SK-N-SH (cell line): Measurements from ENCODE around the gene UBE2Q1. TPM values are rescaled to one million over a fixed set of nuclear protein-coding genes. Genes with fewer than 3 reads are reported as not detected.

Experiments used
- CTCF ChIA-PET: fragments of 300-600, 350-600 bp; formaldehyde crosslinking; extraction: SDS; loops from one replicate; lab custom pipeline; 2021; lab: Yijun Ruan, JAX
- POLR2A ChIA-PET: fragments of 350-600 bp; sonication (Branson Sonifier 250); formaldehyde crosslinking; extraction: SDS; loops from one replicate; lab custom pipeline; 2020; ENCODE audit warnings: antibody characterized with exemption, inconsistent platforms; lab: Yijun Ruan, JAX
- DNase-seq: peaks from one replicate; pipeline ENCODE4 v3.0.0; 2012
- H2AFZ ChIP-seq: fragments of 200-600 bp; sonication (generic); 2 replicates; pipeline ENCODE4 v1.8.1; 2016; ENCODE audit warnings: antibody characterized with exemption, mild to moderate bottlenecking, low read depth
- H3F3A ChIP-seq: fragments of 200-600 bp; sonication (generic); replicated peaks from 2 replicates; pipeline ENCODE3; 2016; ENCODE audit warnings: antibody characterized with exemption, mild to moderate bottlenecking; ENCODE audit not compliant: insufficient read depth
- H3K27ac ChIP-seq, 2 experiments: fragments of 200-500 bp in 1 of 2; fragments of 200-600 bp in 1 of 2; sonication (Bioruptor generic) in 1 of 2; sonication (generic), shearing (Covaris generic) in 1 of 2; 2 replicates each; pipeline versions ENCODE4 v1.5.1 to v1.6.1; 2014 to 2016; ENCODE audit warnings: low read depth in 2 of 2, inconsistent platforms in 1 of 2, low read length in 1 of 2, mild to moderate bottlenecking in 1 of 2, mixed read lengths in 1 of 2
- H3K27me3 ChIP-seq: fragments of 200-600 bp; sonication (generic), shearing (Covaris generic); 2 replicates; pipeline ENCODE4 v1.6.1; 2016; ENCODE audit warnings: mixed run types; ENCODE audit not compliant: insufficient read depth
- H3K36me3 ChIP-seq, 2 experiments: fragments of 200-500 bp in 1 of 2; fragments of 200-600 bp in 1 of 2; sonication (Bioruptor generic) in 1 of 2; sonication (generic) in 1 of 2; replicated peaks in 1 of 2; 2 replicates each; pipeline versions ENCODE3 to v1.5.1; 2014 to 2016; ENCODE audit warnings: low read length in 1 of 2, mild to moderate bottlenecking in 1 of 2; ENCODE audit not compliant: insufficient read depth in 2 of 2, control insufficient read depth in 1 of 2
- H3K4me1 ChIP-seq, 2 experiments: fragments of 200-500 bp in 1 of 2; fragments of 200-600 bp in 1 of 2; sonication (Bioruptor generic) in 1 of 2; sonication (generic), shearing (Covaris generic) in 1 of 2; 2 replicates each; pipeline versions ENCODE4 v1.5.1 to v1.6.1; 2014 to 2016; ENCODE audit warnings: low read depth in 1 of 2, low read length in 1 of 2, mixed run types in 1 of 2; ENCODE audit not compliant: insufficient read depth in 2 of 2, control insufficient read depth in 1 of 2
- H3K4me2 ChIP-seq: fragments of 200-600 bp; sonication (generic), shearing (Covaris generic); 2 replicates; pipeline ENCODE4 v1.6.1; 2017; ENCODE audit warnings: mixed run types
- H3K4me3 ChIP-seq, 2 experiments: fragments of 200-500 bp in 1 of 2; fragments of 200-600 bp in 1 of 2; sonication (Bioruptor generic) in 1 of 2; sonication (generic), shearing (Covaris generic) in 1 of 2; 2 replicates each; pipeline versions ENCODE4 v1.5.1 to v1.8.1; 2014 to 2016; ENCODE audit warnings: low read depth in 2 of 2, inconsistent platforms in 1 of 2, low read length in 1 of 2, mild to moderate bottlenecking in 1 of 2, mixed read lengths in 1 of 2, moderate library complexity in 1 of 2
- H3K79me2 ChIP-seq: fragments of 200-600 bp; sonication (generic); 2 replicates; pipeline ENCODE4 v1.8.1; 2017; ENCODE audit warnings: mild to moderate bottlenecking; ENCODE audit not compliant: insufficient read depth
- H3K9ac ChIP-seq: fragments of 200-600 bp; sonication (generic); 2 replicates; pipeline ENCODE4 v1.6.1; 2017; ENCODE audit warnings: mixed run types
- H3K9me2 ChIP-seq: fragments of 200-600 bp; sonication (generic); 2 replicates; pipeline ENCODE4 v1.6.1; 2017; ENCODE audit warnings: mixed run types
- H3K9me3 ChIP-seq: fragments of 200-600 bp; sonication (generic); 2 replicates; pipeline ENCODE4 v1.6.1; 2017; ENCODE audit warnings: mixed run types, mild to moderate bottlenecking, moderate library complexity
- H4K20me1 ChIP-seq: fragments of 200-600 bp; sonication (generic); 2 replicates; pipeline ENCODE4 v1.6.1; 2017; ENCODE audit warnings: mild to moderate bottlenecking, mixed run types; ENCODE audit not compliant: insufficient read depth
- ELF1 ChIP-seq: IDR thresholded peaks from 2 replicates; pipeline ENCODE4 v1.4.0; 2012
- EP300 ChIP-seq, 2 experiments: IDR thresholded peaks; 2 replicates each; pipeline versions ENCODE4 v1.4.0 to v1.6.1; 2012; ENCODE audit warnings: borderline replicate concordance in 1 of 2, low read depth in 1 of 2, low read length in 1 of 2
- FOXM1 ChIP-seq: IDR thresholded peaks from 2 replicates; pipeline ENCODE4 v1.4.0; 2012; ENCODE audit warnings: low read depth, mild to moderate bottlenecking
- GATA2 ChIP-seq: sonication (generic); formaldehyde crosslinking; IDR thresholded peaks from 2 replicates; pipeline ENCODE4 v1.5.0; 2020; ENCODE audit warnings: mild to moderate bottlenecking, missing genetic modification reagents
- MAX ChIP-seq: IDR thresholded peaks from 2 replicates; pipeline ENCODE4 v1.4.0; 2012; ENCODE audit warnings: low read depth
- MEF2A ChIP-seq: IDR thresholded peaks from 2 replicates; pipeline ENCODE4 v1.4.0; 2012; ENCODE audit warnings: low read depth, borderline replicate concordance
- MXI1 ChIP-seq: IDR thresholded peaks from 2 replicates; pipeline ENCODE4 v1.6.1; 2012; ENCODE audit warnings: mild to moderate bottlenecking, low read depth, low read length, improper control_type of control experiment
- POLR2AphosphoS5 ChIP-seq: IDR thresholded peaks from 2 replicates; pipeline ENCODE4 v1.6.1; 2012; ENCODE audit warnings: low read depth, low read length
- RFX5 ChIP-seq: IDR thresholded peaks from 2 replicates; pipeline ENCODE4 v1.6.1; 2012; ENCODE audit warnings: mild to moderate bottlenecking, improper control_type of control experiment, low read length
- RXRA ChIP-seq: IDR thresholded peaks from 2 replicates; pipeline ENCODE4 v1.4.0; 2012; ENCODE audit warnings: low read depth, mild to moderate bottlenecking, borderline replicate concordance
- SIN3A ChIP-seq: IDR thresholded peaks from 2 replicates; pipeline ENCODE4 v1.6.1; 2012; ENCODE audit warnings: low read depth, mild to moderate bottlenecking, low read length, moderate library complexity, borderline replicate concordance
- SMC3 ChIP-seq: IDR thresholded peaks from 2 replicates; pipeline ENCODE4 v1.6.1; 2012; ENCODE audit warnings: low read depth, low read length, improper control_type of control experiment
- TCF12 ChIP-seq: IDR thresholded peaks from 2 replicates; pipeline ENCODE4 v1.4.0; 2012
- TEAD4 ChIP-seq: IDR thresholded peaks from 2 replicates; pipeline ENCODE4 v1.4.0; 2012; ENCODE audit warnings: mild to moderate bottlenecking, borderline replicate concordance; ENCODE audit not compliant: insufficient read depth
- USF1 ChIP-seq: IDR thresholded peaks from 2 replicates; pipeline ENCODE4 v1.4.0; 2012; ENCODE audit warnings: low read depth, borderline replicate concordance
- YY1 ChIP-seq: IDR thresholded peaks from 2 replicates; pipeline ENCODE4 v1.4.0; 2012; ENCODE audit warnings: low read depth, mild to moderate bottlenecking
- WGBS: methylation state at CpG from one replicate; pipeline ENCODE4 v1.1.6; 2017; ENCODE audit warnings: low lambda C conversion rate; 5-methylcytosine and 5-hydroxymethylcytosine counted together
- polyA plus RNA-seq, 3 experiments: library from polyadenylated mRNA; depleted of rRNA; stranded (reverse); fragments of >200 nt; gene quantifications; 2 replicates each; pipeline ENCODE4 v1.2.3, GENCODE V29; 2012

UBE2Q1 gene
- polyA plus RNA-seq, 1 of the 3 experiments (the other 2 are of a cell fraction), result 12.5 TPM

GRCh38 chr1:154558720-154559465, 431 bp upstream of the UBE2Q1 start (continued):
- TF ChIP-seq RXRA (no peak), POLR2AphosphoS5 (peak; percentile 66), MEF2A (no peak), ELF1 (peak; percentile 76; the same call in 1 of the 2 replicates), RFX5 (no peak), MXI1 (peak; percentile 94), MAX (peak; percentile 99), SIN3A (peak; percentile 72; the same call in 1 of the 2 replicates), YY1 (no peak), SMC3 (no peak), TEAD4 (no peak), GATA2 (CRISPR knock-in tag) (no peak), FOXM1 (no peak), EP300 (IDR thresholded peaks at IDR 0.05; ENCODE audit: borderline replicate concordance in 1 of 2, low read depth in 1 of 2, low read length in 1 of 2) (peak in 1 of 2 experiments; percentile 51; a peak in 1 of 4 replicates)

GRCh38 chr1:154557248-154557938, 1.1 kb downstream of the UBE2Q1 start:
- no peaks in the 10 kb centered on the region for H3K27me3 ChIP-seq
- H3K9ac ChIP-seq, result peak overlapping the region; percentile 83
- peak overlapping the region; percentile 87 to 94 for H3K4me3 ChIP-seq
- POLR2A ChIA-PET, result no interaction called here
- H3K9me2 ChIP-seq, result no peaks in the 10 kb centered on the region
- H3F3A ChIP-seq, result peaks cover 6% of the 10 kb centered on the region
- H3K36me3 ChIP-seq, result peaks cover 30 to 39% of the 10 kb centered on the region in 2 experiments
- H3K9me3 ChIP-seq, result no peaks in the 10 kb centered on the region
- H3K27ac ChIP-seq, result peak overlapping the region in 1 of 2 experiments; percentile 80; a peak in 1 of 4 replicates
- CTCF ChIA-PET, result interaction anchor here (0.8 to 5.4 kb wide), 5 partner anchors 11 to 78 kb away, joined by 3 to 63 read pairs (median 6); no protein-coding TSS in a partner anchor
- H4K20me1 ChIP-seq, result peaks cover 18% of the 10 kb centered on the region; the same call in 1 of the 2 replicates
- H3K4me1 ChIP-seq, result peaks cover 7 to 32% of the 10 kb centered on the region in 2 experiments; a peak in 2 of 4 replicates
- no peak for DNase-seq
- WGBS, result 4% methylated on average over 7 of the region's 7 CpGs
- H2AFZ ChIP-seq, result no peak overlapping the region
- TF ChIP-seq TEAD4 (no peak), TCF12 (no peak)
- peak overlapping the region; percentile 92 for H3K4me2 ChIP-seq
- peaks cover 39% of the 10 kb centered on the region for H3K79me2 ChIP-seq

- peak overlapping the region; percentile 92 for H3K4me2 ChIP-seq
- peaks cover 39% of the 10 kb centered on the region for H3K79me2 ChIP-seq
- peaks cover 9% of the 10 kb centered on the region for H3F3A ChIP-seq
- peaks cover 18% of the 10 kb centered on the region; the same call in 1 of the 2 replicates for H4K20me1 ChIP-seq
- 23% methylated on average over 3 of the region's 4 CpGs for WGBS
- H2AFZ ChIP-seq, result no peak overlapping the region
- TF ChIP-seq MAX (peak; percentile 62), USF1 (no peak)
- H3K9me3 ChIP-seq, result no peaks in the 10 kb centered on the region
- no peaks in the 10 kb centered on the region for H3K27me3 ChIP-seq
- no peak for DNase-seq
- peaks cover 36 to 49% of the 10 kb centered on the region in 2 experiments for H3K36me3 ChIP-seq
- no peak overlapping the region; a peak in 1 of 4 replicates for H3K27ac ChIP-seq
- ChIA-PET CTCF (interaction anchor here (1.1 to 5.4 kb wide), 5 partner anchors 10 to 461 kb away, joined by 3 to 63 read pairs (median 16); no protein-coding TSS in a partner anchor), POLR2A (no interaction called here)
- peak overlapping the region; percentile 83; the same call in 1 of the 2 replicates for H3K9ac ChIP-seq
- peaks cover 7 to 32% of the 10 kb centered on the region in 2 experiments; a peak in 2 of 4 replicates for H3K4me1 ChIP-seq
- H3K4me3 ChIP-seq, result peak overlapping the region; percentile 87 to 94
- H3K9me2 ChIP-seq, result no peaks in the 10 kb centered on the region
Observed at GRCh38 chr1:154556422-154556821, 2.0 kb downstream of the UBE2Q1 start.
